GF-D8 (cell line): Measurements from ENCODE around the gene CARD8.
"Not testable (repeated sequence)": the region's sequence is repeated elsewhere in the genome, so short reads cannot be mapped to it uniquely, and the experiment has no call there.

Experiments used
- DNase-seq: peaks from one replicate; lab custom pipeline; 2025; lab: John Stamatoyannopoulos, UW

Gene CARD8

DNA sequence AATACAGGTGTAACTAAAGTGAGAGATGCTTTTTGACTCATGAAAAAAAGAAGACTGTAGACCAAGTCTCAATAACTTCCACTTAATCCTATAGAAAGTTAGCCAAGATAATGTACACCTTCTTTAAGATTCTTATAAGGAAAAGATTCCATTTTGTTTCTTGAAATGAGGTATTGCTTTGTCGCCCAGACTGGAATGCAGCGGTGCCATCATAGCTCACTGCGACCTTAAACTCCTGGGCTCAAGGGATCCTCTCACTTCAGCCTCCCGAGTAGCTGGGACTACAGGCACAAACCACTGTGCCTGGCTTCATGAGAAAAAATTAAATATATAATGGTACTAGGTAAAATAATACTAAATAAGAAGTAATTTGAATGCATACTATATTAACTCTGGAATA, 3.3 kb upstream of the CARD8 start:
- DNase-seq = not testable (repeated sequence)

DNA sequence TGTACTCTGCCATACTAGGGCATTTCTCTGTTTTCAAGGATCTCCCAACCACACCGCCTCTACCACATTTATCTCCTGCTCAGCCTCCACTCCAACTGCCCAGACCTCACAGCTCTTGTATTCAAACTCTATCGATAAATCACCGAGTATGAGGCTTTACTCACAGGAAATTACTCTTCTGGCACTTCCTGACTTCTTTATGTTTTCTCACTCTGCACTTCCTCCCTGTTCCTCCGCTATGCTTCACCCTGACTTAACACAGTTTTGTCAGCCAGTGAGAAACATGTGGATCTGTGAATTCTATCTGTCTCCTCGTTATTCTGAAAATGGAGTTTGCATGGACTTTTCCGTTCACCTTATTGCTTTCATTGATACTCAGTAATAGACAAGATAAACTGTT, 2.6 kb upstream of the CARD8 start:
- peak; percentile 48 for DNase-seq

GRCh38 chr19:48254529-48254970, 1.2 kb downstream of the CARD8 start:
- no peak for DNase-seq

- DNase-seq = no peak
Measured at GRCh38 chr19:48253999-48254398, 1.7 kb downstream of the CARD8 start.

- DNase-seq = no peak
Measured at GRCh38 chr19:48252609-48253008, 3.1 kb downstream of the CARD8 start.

DNA sequence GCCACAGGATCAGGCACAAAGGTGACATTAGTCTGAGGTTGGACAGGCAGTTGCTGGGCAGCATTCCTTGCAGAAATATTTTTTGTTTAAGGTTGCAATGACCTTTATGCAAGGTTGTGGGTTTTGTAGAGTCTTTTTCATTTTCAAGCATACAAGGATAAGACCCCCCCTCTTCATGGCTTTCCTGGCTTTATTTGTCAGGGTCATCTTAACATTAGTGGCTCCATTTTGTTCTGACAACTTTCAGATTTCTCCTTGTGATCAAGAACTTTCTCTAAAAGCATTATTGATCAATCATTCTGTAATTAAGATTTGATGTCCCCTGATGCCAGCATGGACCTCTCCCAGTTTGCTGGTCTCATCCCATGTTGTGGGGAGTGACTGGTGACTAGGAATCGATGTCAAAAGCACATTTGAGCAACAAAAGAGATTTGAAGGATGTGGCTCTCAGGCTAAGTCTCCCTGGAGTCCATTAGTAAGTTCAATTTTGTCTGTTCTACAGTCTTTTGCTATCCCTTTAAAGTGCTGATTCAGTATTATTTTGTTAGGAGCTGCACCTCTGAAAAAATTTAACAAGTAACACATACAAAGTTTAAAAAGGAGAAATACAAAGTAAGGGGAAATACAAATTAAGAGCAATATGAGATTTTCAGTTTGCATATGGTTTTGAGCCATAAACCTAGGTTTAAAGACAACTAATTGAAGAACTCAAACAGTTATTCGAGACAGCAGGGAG, 5.3 kb downstream of the CARD8 start:
- no peak for DNase-seq

DNA sequence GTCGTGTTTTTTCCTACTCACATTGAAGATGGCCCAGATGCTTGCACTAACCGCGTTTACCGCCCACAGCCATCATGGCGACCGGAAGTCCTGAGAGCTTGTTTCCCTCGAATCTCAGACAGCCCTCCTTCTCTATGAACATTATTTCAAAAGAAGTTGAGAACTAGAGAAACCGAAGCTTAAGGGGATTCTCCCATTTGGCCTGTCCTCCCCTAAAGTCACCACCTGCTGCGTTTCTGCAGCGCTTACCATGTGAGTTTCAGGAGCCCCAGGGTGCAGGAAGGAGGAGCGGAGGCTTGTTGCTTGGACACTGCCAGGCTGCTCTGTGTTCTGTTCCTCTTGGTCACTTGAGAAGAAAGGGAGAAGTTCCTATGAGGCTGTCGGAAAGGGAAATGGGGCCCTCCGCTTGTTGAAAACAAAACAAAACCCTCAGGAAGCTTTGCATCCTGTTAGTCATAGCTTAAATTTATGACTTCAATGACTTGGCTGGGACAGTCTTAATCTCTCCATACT, 6.2 kb downstream of the CARD8 start:
- peak; percentile 85 for DNase-seq

DNA sequence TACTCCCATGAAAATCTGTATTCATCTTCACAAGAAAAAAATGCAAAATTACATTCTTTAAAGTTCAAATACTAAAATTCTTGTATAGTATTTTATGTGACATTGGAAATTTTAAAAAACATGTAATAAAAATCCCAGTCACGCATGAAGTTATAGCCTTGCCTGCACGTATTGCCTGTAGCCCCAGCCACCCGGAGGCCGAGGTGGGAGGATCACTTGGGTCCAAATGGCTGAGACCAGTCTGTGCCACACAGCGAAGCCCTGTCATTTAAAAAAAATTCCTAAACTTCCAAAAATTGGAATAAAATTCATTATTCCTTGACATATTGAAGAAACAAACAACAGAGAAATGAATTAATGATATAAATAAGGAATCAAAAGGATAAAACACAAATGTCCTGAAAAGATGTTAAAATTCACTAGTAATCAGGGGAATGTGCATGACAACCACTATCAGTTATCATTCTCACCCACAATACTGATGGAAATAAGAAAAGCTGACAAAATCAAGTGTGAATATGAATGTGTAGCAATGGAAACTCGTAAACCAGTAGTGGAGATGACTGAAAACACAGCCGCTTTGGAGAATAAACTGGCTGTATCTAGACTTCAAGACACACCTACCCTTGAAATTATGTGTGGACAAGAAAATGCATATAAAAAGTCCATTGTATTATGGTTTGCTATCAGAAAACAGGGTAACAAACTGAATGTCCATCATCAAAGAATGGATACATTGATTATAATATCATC, 7.5 kb downstream of the CARD8 start:
- DNase-seq = no peak

- DNase-seq = no peak
Measured at GRCh38 chr19:48247212-48247611, 8.5 kb downstream of the CARD8 start.

- DNase-seq = no peak
Measured at GRCh38 chr19:48246101-48246500, 9.6 kb downstream of the CARD8 start.

DNA sequence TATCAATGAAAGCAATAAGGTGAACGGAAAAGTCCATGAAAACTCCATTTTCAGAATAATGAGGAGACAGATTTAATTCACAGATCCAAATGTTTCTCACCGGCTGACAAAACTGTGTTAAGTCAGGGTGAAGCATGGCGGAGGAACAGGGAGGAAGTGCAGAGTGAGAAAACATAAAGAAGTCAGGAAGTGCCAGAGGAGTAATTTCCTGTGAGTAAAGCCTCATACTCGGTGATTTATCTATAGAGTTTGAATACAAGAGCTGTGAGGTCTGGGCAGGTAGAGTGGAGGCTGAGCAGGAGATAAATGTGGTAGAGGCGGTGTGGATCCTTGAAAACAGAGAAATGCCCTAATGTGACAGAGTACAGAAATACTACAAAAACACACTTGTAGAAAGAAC, 11.4 kb downstream of the CARD8 start:
- DNase-seq = peak; percentile 36

DNA sequence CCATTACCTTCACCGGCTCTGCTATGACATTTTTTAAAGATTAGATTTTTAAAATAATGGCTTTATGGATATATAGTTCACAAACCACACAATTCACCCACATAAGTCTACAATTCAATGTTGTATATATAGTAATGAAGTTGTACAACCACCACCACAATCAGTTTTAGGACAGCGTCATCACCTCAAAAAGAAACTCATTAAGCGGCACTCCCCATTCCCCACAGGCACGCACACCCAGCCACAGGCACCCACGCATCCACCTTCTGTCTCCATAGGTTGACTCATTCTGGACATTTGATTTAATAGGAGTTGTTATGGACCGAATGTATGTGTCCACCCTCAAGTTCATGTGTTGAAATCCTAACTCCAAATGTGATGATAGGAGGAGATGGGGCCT, 13.9 kb downstream of the CARD8 start:
- not testable (repeated sequence) for DNase-seq

GRCh38 chr19:48239582-48240141, 16.1 kb downstream of the CARD8 start:
- DNase-seq = no peak

GRCh38 chr19:48239120-48239519, 16.6 kb downstream of the CARD8 start:
- no peak for DNase-seq

GRCh38 chr19:48237057-48237456, 18.7 kb downstream of the CARD8 start:
- no peak for DNase-seq

DNA sequence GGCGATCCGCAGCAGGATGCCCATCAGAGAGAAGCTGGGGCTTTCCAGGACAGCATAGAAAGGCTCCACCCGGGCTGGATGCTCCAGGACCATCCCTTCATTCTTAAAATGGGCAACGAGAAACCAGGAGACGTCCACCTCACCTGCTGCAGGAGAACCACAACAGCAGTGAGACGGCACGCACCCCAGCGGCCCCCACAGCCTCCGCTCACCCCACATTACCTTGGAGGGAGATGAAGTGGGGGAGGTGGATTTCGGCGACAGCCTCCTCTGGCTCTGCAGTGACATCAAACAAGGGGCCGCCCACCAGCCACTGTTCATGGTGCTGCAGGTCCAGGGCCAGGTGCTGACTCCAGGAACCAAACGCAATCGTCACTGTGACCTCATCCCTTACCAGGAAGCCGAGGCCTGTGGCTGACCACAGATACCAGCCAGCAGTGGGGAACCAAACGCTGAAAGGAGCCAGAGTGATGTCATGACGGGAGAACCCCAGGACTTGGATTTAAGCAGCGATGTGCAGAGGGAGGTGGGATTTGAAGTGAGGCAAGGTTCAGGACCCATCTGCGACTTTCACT, 25.1 kb downstream of the CARD8 start:
- no peak for DNase-seq

- DNase-seq = no peak
Measured at GRCh38 chr19:48221628-48222027, 34.1 kb downstream of the CARD8 start.

DNA sequence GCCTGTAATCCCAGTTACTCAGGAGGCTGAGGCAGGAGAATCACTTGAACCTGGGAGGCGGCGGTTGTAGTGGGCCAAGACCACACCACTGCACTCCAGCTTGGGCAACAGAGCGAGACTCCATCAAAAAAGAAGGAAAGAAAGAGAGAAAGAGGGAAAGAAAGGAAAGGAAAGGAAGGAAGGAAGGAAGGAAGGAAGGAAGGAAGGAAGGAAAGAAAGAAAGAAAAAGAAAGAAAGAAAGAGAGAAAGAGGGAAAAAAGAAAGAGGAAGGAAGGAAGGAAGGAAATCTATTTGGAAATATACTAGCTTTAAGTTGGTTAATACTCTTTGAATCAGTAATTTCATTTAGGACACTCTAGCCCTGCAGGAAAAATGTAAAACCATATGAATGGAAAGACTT, 34.9 kb downstream of the CARD8 start:
- not testable (repeated sequence) for DNase-seq

GRCh38 chr19:48218997-48219396, 36.7 kb downstream of the CARD8 start:
- no peak for DNase-seq

DNA sequence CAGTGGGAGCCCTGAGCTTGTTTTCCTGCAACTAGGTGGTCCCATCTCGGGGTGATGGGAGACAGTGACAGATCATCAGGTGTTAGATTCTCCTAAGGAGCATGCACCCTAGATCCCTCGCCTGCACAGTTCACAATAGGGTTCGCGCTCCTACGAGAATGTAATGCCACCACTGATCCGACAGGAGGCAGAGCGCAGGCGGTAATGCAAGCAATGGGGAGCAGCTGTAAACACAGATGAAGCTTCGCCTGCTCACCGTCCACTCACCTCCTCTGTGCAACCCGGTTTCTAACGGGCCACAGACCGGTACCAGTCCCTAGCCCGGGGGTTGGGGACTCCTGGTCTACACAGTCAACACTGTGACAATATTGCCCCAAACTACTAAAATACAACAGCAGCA, 38.8 kb downstream of the CARD8 start:
- no peak for DNase-seq

DNA sequence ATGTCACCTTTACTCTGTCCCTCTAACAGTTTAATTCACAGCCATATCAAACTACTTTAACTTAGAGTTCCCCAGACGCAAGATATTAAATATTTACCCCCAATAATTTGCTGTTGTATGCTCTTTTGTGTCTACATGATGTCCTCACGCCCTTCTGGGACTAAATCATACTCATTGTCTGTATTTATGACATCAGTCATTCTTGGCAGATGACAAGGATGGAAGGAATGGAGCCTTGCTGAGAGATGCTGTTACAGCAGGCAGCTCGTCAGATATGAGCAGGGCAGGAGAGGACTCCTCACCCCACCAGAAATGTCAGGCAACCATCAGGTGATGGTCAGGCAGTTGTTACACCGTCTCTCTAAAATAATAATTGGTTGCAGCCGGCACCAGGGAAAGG, 41.8 kb downstream of the CARD8 start:
- no peak for DNase-seq

GRCh38 chr19:48210005-48210404, 45.7 kb downstream of the CARD8 start:
- DNase-seq = no peak
